AG04450 (cell line): Measurements from ENCODE around the gene PRKACG. TPM values are rescaled to one million over a fixed set of nuclear protein-coding genes. Genes with fewer than 3 reads are reported as not detected.

Experiments
- CTCF ChIA-PET: fragments of 300-600, 350-600 bp; formaldehyde crosslinking; extraction: SDS; loops from one replicate; lab custom pipeline; 2022; ENCODE audit warnings: antibody characterized with exemption, inconsistent platforms; lab: Charles Lee
- POLR2A ChIA-PET: fragments of 350-600 bp; formaldehyde crosslinking; extraction: SDS; loops from one replicate; lab custom pipeline; 2021; ENCODE audit warnings: antibody characterized with exemption, inconsistent platforms; lab: Yijun Ruan, JAX
- DNase-seq: peaks from one replicate; pipeline ENCODE4 v3.0.0-alpha.2; 2011; ENCODE audit warnings: low read depth, low spot score
- H3K27ac ChIP-seq: one replicate; pipeline ENCODE4 v1.5.1; 2012; ENCODE audit warnings: low read depth, low read length, control low read depth
- H3K27me3 ChIP-seq: one replicate; pipeline ENCODE4 v1.6.0; 2012; ENCODE audit warnings: low read length; ENCODE audit not compliant: control insufficient read depth, insufficient read depth
- H3K4me3 ChIP-seq: 2 replicates; pipeline ENCODE4 v1.5.1; 2011; ENCODE audit warnings: mild to moderate bottlenecking, low read depth, low read length, control low read depth
- H3K9me3 ChIP-seq: 2 replicates; pipeline ENCODE4 v1.5.1; 2012; ENCODE audit warnings: low read length; ENCODE audit not compliant: control insufficient read depth, insufficient read depth
- CTCF ChIP-seq: IDR thresholded peaks from 2 replicates; pipeline ENCODE4 v1.5.1; 2011; ENCODE audit warnings: low read depth, low read length, control low read depth, inconsistent platforms
- polyA plus RNA-seq: library from polyadenylated mRNA; depleted of rRNA; stranded (reverse); fragments of >200 nt; gene quantifications from 2 replicates; pipeline ENCODE4 v1.2.3, GENCODE V29; 2011

PRKACG gene
- polyA plus RNA-seq, 1 experiment, result not detected

- H3K9me3 ChIP-seq, result no peaks in the 10 kb centered on the region
- no peak for DNase-seq
- CTCF ChIA-PET, result no interaction called here
- no peak overlapping the region for H3K27ac ChIP-seq
- H3K27me3 ChIP-seq, result no peaks in the 10 kb centered on the region
- POLR2A ChIA-PET, result no interaction called here
- TF ChIP-seq CTCF, result no peak
- no peak overlapping the region for H3K4me3 ChIP-seq
Observed at GRCh38 chr9:68978066-68978465, 35.8 kb downstream of the PRKACG start.

GRCh38 chr9:68975365-68976043 lies 38.4 kb downstream of the PRKACG start:
- Histone ChIP-seq H3K4me3 (no peak overlapping the region), H3K27ac (no peak overlapping the region), H3K9me3 (no peaks in the 10 kb centered on the region), H3K27me3 (no peaks in the 10 kb centered on the region)
- TF ChIP-seq CTCF, result no peak
- POLR2A ChIA-PET, result no interaction called here
- no peak for DNase-seq
- CTCF ChIA-PET, result no interaction called here

- TF ChIP-seq CTCF, result no peak
Observed at GRCh38 chr9:68974901-68975300, 39.0 kb downstream of the PRKACG start.

GRCh38 chr9:68974431-68974830 lies 39.5 kb downstream of the PRKACG start:
- no peak for TF ChIP-seq CTCF
- POLR2A ChIA-PET, result no interaction called here
- CTCF ChIA-PET, result interaction anchor here (0.6 kb wide), 1 partner anchor 18 kb away, joined by 4 read pairs; no protein-coding TSS in a partner anchor

More at GRCh38 chr9:68974901-68975300, 39.0 kb downstream of the PRKACG start:
- POLR2A ChIA-PET, result no interaction called here
- Histone ChIP-seq H3K27me3 (no peaks in the 10 kb centered on the region), H3K4me3 (no peak overlapping the region), H3K9me3 (no peaks in the 10 kb centered on the region), H3K27ac (no peak overlapping the region)
- CTCF ChIA-PET, result interaction anchor here (0.6 kb wide), 1 partner anchor 18 kb away, joined by 4 read pairs; no protein-coding TSS in a partner anchor
- DNase-seq, result no peak

GRCh38 chr9:68973619-68974018 lies 40.3 kb downstream of the PRKACG start:
- H3K9me3 ChIP-seq, result no peaks in the 10 kb centered on the region
- no peak overlapping the region for H3K4me3 ChIP-seq
- ChIA-PET CTCF (no interaction called here), POLR2A (no interaction called here)
- no peaks in the 10 kb centered on the region for H3K27me3 ChIP-seq
- no peak for DNase-seq
- TF ChIP-seq CTCF, result no peak
- H3K27ac ChIP-seq, result no peak overlapping the region

More at GRCh38 chr9:68974431-68974830, 39.5 kb downstream of the PRKACG start:
- Histone ChIP-seq H3K9me3 (no peaks in the 10 kb centered on the region), H3K27me3 (no peaks in the 10 kb centered on the region), H3K4me3 (no peak overlapping the region), H3K27ac (no peak overlapping the region)
- no peak for DNase-seq
